ENCODE data around the gene TRIM74.
A peak's percentile ranks its signal among the peaks of the same experiment; 100 is the strongest.
"Not testable (repeated sequence)": the region's sequence is repeated elsewhere in the genome, so short reads cannot be mapped to it uniquely, and the experiment has no call there.

The TRIM74 gene

GRCh38 chr7:72968980-72969516 lies at the start of gene TRIM74:
Gene TRIM74 (minus strand): TSS chr7:72969466. CDS start chr7:72966157, 3,309 bp downstream.
- not testable (repeated sequence) for H3K9me3 ChIP-seq (ENCODE audit: control insufficient read depth, insufficient read depth, low read length); DNase-seq (ENCODE audit: low read depth, low spot score); H3K4me1 ChIP-seq (ENCODE audit: control insufficient read depth, insufficient read depth, low read length); H3K27me3 ChIP-seq (ENCODE audit: control insufficient read depth, insufficient read depth, low read length); H3K36me3 ChIP-seq (ENCODE audit: control insufficient read depth, insufficient read depth, low read length); H3K27ac ChIP-seq (ENCODE audit: low read length); H3K4me3 ChIP-seq (ENCODE audit: low read length)
- no CpG with 5 or more reads among the region's 36 CpGs for WGBS (ENCODE audit: insufficient coverage, insufficient read length)

- not testable (repeated sequence) for H3K27ac ChIP-seq (ENCODE audit: low read length); H3K4me1 ChIP-seq (ENCODE audit: control insufficient read depth, insufficient read depth, low read length); DNase-seq (ENCODE audit: low read depth, low spot score); H3K9me3 ChIP-seq (ENCODE audit: control insufficient read depth, insufficient read depth, low read length); H3K36me3 ChIP-seq (ENCODE audit: control insufficient read depth, insufficient read depth, low read length); H3K27me3 ChIP-seq (ENCODE audit: control insufficient read depth, insufficient read depth, low read length)
- peak overlapping the region; percentile 24; the same call in 1 of the 2 replicates for H3K4me3 ChIP-seq (ENCODE audit: low read length)
- WGBS (ENCODE audit: insufficient coverage, insufficient read length) = no CpG with 5 or more reads among the region's 10 CpGs
Measured at GRCh38 chr7:73006491-73006890, 37.2 kb upstream of the TRIM74 start.

GRCh38 chr7:73005693-73006447 lies 36.6 kb upstream of the TRIM74 start:
- H3K27me3 ChIP-seq (ENCODE audit: control insufficient read depth, insufficient read depth, low read length); H3K4me1 ChIP-seq (ENCODE audit: control insufficient read depth, insufficient read depth, low read length); H3K27ac ChIP-seq (ENCODE audit: low read length); H3K9me3 ChIP-seq (ENCODE audit: control insufficient read depth, insufficient read depth, low read length); H3K36me3 ChIP-seq (ENCODE audit: control insufficient read depth, insufficient read depth, low read length); DNase-seq (ENCODE audit: low read depth, low spot score): not testable (repeated sequence)
- peak overlapping the region; percentile 69; the same call in 1 of the 2 replicates for H3K4me3 ChIP-seq (ENCODE audit: low read length)
- no CpG with 5 or more reads among the region's 66 CpGs for WGBS (ENCODE audit: insufficient coverage, insufficient read length)

- H3K4me1 ChIP-seq (ENCODE audit: control insufficient read depth, insufficient read depth, low read length); H3K27ac ChIP-seq (ENCODE audit: low read length); H3K27me3 ChIP-seq (ENCODE audit: control insufficient read depth, insufficient read depth, low read length); H3K36me3 ChIP-seq (ENCODE audit: control insufficient read depth, insufficient read depth, low read length); DNase-seq (ENCODE audit: low read depth, low spot score); H3K9me3 ChIP-seq (ENCODE audit: control insufficient read depth, insufficient read depth, low read length): not testable (repeated sequence)
- H3K4me3 ChIP-seq (ENCODE audit: low read length) = peak overlapping the region; percentile 69; the same call in 1 of the 2 replicates
- no CpG with 5 or more reads among the region's 30 CpGs for WGBS (ENCODE audit: insufficient coverage, insufficient read length)
Measured at GRCh38 chr7:73005356-73005692, 36.1 kb upstream of the TRIM74 start.

GRCh38 chr7:72997887-72998468 lies 28.7 kb upstream of the TRIM74 start:
- not testable (repeated sequence) for H3K27me3 ChIP-seq (ENCODE audit: control insufficient read depth, insufficient read depth, low read length); H3K36me3 ChIP-seq (ENCODE audit: control insufficient read depth, insufficient read depth, low read length); H3K4me3 ChIP-seq (ENCODE audit: low read length); H3K4me1 ChIP-seq (ENCODE audit: control insufficient read depth, insufficient read depth, low read length); H3K9me3 ChIP-seq (ENCODE audit: control insufficient read depth, insufficient read depth, low read length); DNase-seq (ENCODE audit: low read depth, low spot score); H3K27ac ChIP-seq (ENCODE audit: low read length)
- WGBS (ENCODE audit: insufficient coverage, insufficient read length) = no CpG with 5 or more reads among the region's 11 CpGs

GRCh38 chr7:72997447-72997846 lies 28.2 kb upstream of the TRIM74 start:
- not testable (repeated sequence) for H3K36me3 ChIP-seq (ENCODE audit: control insufficient read depth, insufficient read depth, low read length); DNase-seq (ENCODE audit: low read depth, low spot score); H3K27ac ChIP-seq (ENCODE audit: low read length); H3K9me3 ChIP-seq (ENCODE audit: control insufficient read depth, insufficient read depth, low read length); H3K4me1 ChIP-seq (ENCODE audit: control insufficient read depth, insufficient read depth, low read length); H3K27me3 ChIP-seq (ENCODE audit: control insufficient read depth, insufficient read depth, low read length); H3K4me3 ChIP-seq (ENCODE audit: low read length)
- WGBS (ENCODE audit: insufficient coverage, insufficient read length) = no CpG with 5 or more reads among the region's 8 CpGs

- not testable (repeated sequence) for H3K4me3 ChIP-seq (ENCODE audit: low read length); DNase-seq (ENCODE audit: low read depth, low spot score); H3K36me3 ChIP-seq (ENCODE audit: control insufficient read depth, insufficient read depth, low read length); H3K9me3 ChIP-seq (ENCODE audit: control insufficient read depth, insufficient read depth, low read length); H3K27me3 ChIP-seq (ENCODE audit: control insufficient read depth, insufficient read depth, low read length); H3K27ac ChIP-seq (ENCODE audit: low read length); H3K4me1 ChIP-seq (ENCODE audit: control insufficient read depth, insufficient read depth, low read length)
- no CpG with 5 or more reads among the region's 8 CpGs for WGBS (ENCODE audit: insufficient coverage, insufficient read length)
Measured at GRCh38 chr7:72995484-72995883, 26.2 kb upstream of the TRIM74 start.

- not testable (repeated sequence) for H3K9me3 ChIP-seq (ENCODE audit: control insufficient read depth, insufficient read depth, low read length); H3K36me3 ChIP-seq (ENCODE audit: control insufficient read depth, insufficient read depth, low read length); H3K4me1 ChIP-seq (ENCODE audit: control insufficient read depth, insufficient read depth, low read length); H3K27me3 ChIP-seq (ENCODE audit: control insufficient read depth, insufficient read depth, low read length); H3K4me3 ChIP-seq (ENCODE audit: low read length); H3K27ac ChIP-seq (ENCODE audit: low read length); DNase-seq (ENCODE audit: low read depth, low spot score)
- WGBS (ENCODE audit: insufficient coverage, insufficient read length) = no CpG with 5 or more reads among the region's 14 CpGs
Measured at GRCh38 chr7:72990146-72990913, 21.1 kb upstream of the TRIM74 start.

- H3K9me3 ChIP-seq (ENCODE audit: control insufficient read depth, insufficient read depth, low read length); H3K27ac ChIP-seq (ENCODE audit: low read length); H3K4me3 ChIP-seq (ENCODE audit: low read length); H3K27me3 ChIP-seq (ENCODE audit: control insufficient read depth, insufficient read depth, low read length); H3K4me1 ChIP-seq (ENCODE audit: control insufficient read depth, insufficient read depth, low read length); H3K36me3 ChIP-seq (ENCODE audit: control insufficient read depth, insufficient read depth, low read length); DNase-seq (ENCODE audit: low read depth, low spot score): not testable (repeated sequence)
- WGBS (ENCODE audit: insufficient coverage, insufficient read length) = no CpG with 5 or more reads among the region's 11 CpGs
Measured at GRCh38 chr7:72982084-72982483, 12.8 kb upstream of the TRIM74 start.

- not testable (repeated sequence) for H3K9me3 ChIP-seq (ENCODE audit: control insufficient read depth, insufficient read depth, low read length); H3K4me3 ChIP-seq (ENCODE audit: low read length); H3K27ac ChIP-seq (ENCODE audit: low read length); H3K27me3 ChIP-seq (ENCODE audit: control insufficient read depth, insufficient read depth, low read length); H3K4me1 ChIP-seq (ENCODE audit: control insufficient read depth, insufficient read depth, low read length); DNase-seq (ENCODE audit: low read depth, low spot score); H3K36me3 ChIP-seq (ENCODE audit: control insufficient read depth, insufficient read depth, low read length)
- no CpG with 5 or more reads among the region's 6 CpGs for WGBS (ENCODE audit: insufficient coverage, insufficient read length)
Measured at GRCh38 chr7:72980382-72980781, 11.1 kb upstream of the TRIM74 start.
